SW480 (cell line): ENCODE results near the gene OR52E4.

Experiments
- DNase-seq: peaks from one replicate; pipeline ENCODE4 v3.0.0-alpha.2; 2016; ENCODE audit warnings: low spot score

OR52E4 gene

DNA sequence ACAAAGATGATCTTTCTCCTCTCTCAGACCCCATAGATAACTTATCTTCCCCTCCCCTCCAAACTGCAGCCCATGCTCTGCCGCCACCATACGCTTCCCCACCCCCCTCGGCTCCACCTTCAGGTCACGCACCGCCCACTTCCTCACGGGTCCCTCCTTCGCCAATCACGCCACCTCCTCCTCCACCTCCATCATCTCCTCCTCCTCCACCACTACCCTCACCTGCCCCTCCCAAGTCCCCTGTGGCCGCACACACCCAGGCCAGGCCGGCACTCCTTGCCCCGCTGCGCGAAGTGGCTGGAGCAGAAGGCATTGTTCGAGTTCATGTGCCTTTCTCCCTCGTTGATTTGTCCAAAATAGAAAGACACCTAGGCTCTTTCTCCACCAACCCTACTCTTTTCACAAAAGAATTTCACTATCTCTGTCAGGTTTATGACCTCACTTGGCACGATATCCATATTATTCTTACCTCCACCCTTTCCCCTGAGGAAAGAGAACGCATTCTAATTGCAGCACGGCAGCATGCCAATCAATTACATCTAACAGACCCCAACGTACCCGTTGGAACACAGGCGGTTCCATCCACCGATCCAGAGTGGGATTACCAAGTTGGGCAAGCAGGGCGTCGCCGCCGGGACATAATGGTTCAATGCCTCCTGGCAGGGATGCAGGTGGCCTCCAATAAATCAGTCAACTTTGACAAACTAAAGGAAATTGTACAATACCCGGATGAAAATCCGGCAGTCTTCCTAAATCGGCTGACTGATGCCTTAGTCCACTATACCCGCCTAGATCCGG, 49.3 kb downstream of the OR52E4 start:
- DNase-seq: no peak

DNA sequence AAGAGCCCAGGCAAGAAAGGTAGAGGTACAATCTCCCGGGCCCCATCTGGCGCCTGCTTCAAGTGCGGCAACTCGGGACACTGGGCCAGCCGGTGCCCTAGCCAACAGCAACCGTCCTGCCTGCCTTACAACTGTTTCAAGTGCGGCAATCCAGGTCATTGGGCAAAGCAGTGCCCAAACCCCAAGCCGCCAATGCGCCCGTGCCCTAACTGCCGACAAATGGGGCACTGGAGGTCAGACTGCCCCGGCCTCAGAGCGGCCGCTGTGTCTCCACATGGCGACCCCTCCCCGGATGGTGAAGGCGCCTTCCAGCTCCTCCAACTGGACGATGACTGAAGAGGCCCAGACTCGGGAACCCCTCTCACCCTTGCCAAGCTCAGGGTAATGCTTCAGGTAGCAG, 50.2 kb downstream of the OR52E4 start:
- no peak for DNase-seq

DNA sequence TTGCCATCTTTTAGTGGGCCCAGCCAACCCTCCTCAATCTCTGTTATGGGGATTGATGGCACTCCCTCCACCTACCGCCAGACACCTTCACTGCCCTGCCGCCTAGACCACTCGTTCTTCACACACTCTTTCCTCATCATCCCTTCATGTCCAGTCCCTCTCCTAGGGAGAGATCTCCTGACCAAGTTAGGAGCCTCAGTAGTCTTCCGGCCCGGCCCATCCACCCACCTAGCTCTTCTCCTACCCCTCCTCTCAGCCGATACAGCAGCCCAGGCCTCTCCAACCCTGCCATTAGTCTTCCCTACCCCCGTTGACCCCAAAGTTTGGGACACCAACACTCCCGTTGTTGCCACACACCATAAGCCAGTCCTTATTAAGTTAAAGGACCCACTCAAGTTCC, 50.6 kb downstream of the OR52E4 start:
- no peak for DNase-seq

DNA sequence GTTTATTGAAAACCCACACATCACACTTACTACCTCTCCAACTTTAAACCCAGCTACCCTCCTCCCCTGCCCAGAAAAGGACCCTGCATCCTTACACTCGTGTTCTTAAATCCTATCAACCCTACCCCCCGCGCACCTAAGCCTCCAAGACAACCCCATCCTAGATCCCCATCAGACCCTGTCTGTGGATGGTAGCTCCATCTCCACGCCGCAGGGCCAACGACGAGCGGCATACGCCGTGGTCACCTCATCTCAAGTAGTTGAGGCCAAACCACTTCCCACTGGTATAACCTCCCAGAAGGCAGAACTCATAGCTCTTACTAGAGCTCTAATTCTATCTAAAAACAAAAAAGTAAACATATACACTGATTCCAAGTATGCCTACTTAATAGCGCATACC, 52.2 kb downstream of the OR52E4 start:
- no peak for DNase-seq

DNA sequence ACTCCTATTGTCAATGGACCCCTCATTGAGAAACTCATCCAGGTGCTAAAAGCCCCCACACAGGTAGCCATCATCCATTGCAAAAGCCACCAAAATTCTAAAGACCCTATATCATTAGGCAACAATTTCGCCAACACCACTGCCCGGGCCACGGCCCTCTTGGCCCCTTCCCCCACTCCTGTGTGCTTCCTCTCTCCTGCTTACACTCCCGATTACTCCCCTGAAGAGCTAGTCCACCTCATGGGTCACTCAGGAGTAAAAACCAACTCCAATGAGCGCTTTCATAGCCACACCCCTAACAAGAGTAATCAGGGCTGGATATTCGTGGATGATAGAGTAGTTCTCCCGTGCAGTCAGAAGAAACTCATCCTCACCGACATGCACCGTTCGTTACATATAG, 52.7 kb downstream of the OR52E4 start:
- no peak for DNase-seq
